Measurements from ENCODE around the gene SPIRE2.
A peak's percentile ranks its signal among the peaks of the same experiment; 100 is the strongest.
"Not testable (repeated sequence)": the region's sequence is repeated elsewhere in the genome, so short reads cannot be mapped to it uniquely, and the experiment has no call there.

SPIRE2 gene

DNA sequence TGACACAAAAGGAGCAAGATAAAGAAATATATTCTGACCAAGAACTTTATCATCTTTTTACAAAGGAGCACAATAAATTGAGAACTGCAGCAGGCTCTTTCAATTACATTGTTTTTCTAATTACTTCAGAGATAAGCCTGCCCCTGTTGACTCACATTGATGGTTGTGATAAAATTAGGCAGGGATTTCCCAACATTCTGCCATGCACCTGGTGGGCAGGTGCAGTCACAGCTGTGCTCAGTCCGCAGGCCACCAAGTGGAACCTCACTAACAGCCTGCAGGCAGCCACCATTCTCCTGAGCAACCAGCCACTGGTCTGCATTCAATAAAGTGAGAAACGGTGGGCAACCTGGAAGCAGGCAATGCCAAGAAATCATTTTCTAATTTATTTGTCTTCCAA, 17.0 kb upstream of the SPIRE2 start:
- no peak for DNase-seq (ENCODE audit: low spot score)

DNA sequence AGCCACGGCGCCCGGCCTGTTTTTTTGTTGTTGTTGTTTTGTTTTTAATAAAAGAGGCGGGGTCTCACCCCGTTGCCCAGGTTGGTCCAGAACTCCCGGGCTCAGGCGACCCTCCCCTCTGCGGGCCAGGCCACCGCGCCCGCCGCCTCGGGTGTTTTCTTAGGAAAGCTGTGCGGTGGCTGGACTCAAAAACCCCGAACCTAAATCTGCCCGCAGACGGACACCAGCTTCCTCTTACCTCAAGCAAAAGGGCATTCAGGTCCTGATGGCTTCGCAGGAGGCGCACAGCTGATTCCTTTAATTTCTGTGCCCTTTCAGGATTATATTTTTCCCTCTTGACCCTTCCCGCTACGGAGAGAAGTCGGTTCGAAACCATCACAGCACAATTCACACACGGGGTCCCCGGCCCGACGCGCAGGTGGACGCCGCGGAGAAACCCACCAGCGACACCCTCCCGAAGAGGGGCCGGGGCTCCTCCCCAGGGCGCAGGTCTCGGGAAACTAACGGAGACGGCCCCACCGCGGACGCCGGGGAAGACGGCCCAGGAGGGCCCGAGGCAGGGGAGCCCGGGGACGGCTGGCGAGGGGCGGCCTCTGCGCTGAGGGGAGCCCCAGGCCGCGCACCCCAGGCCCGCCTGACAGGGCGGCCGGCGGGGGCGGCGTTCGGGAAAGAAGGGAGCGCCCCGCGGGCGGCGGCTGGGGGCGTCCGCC, 12.5 kb upstream of the SPIRE2 start:
- DNase-seq (ENCODE audit: low spot score) = no peak

DNA sequence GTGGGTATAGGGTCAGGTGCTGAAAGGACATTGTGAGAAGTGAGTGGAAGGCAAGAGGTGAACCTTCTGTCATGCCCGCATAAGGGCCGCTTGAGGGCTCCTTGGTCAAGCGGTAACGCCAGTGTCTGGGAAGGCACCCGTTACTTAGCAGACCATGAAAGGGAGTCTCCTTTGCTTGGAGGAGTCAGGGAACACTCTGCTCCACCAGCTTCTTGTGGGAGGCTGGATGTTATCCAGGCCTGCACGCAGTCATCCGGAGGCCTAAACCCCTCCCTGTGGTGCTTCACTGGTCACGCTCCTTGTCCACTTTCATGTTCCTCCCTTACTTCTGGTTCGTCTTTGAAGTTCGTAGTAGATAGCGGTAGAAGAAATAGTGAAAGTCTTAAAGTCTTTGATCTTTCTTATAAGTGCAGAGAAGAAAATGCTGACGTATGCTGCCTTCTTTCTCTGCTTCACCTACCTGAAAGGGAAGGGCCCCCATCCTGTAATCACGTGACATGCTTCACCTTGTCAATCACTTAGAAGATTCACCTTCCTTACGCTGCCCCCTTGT, 9.3 kb upstream of the SPIRE2 start:
- DNase-seq (ENCODE audit: low spot score) = not testable (repeated sequence)

DNA sequence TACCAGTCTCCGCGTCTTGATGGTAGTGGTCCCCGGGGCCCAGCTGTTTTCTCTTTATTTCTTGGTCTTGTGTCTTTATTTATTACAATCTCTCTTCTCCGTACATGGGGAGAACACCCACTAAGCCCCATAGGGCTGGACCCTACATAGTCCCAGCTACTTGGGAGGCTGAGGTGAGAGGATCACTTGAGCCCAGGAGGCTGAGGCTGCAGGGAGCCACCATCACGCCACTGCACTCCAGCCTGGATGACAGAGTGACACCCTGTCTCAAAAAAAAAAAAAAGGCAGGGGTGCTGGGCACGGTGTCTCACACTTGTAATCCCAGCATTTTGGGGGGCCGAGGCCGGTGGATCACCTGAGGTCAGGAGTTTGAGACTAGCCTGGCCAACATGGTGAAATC, 8.8 kb upstream of the SPIRE2 start:
- not testable (repeated sequence) for DNase-seq (ENCODE audit: low spot score)

DNA sequence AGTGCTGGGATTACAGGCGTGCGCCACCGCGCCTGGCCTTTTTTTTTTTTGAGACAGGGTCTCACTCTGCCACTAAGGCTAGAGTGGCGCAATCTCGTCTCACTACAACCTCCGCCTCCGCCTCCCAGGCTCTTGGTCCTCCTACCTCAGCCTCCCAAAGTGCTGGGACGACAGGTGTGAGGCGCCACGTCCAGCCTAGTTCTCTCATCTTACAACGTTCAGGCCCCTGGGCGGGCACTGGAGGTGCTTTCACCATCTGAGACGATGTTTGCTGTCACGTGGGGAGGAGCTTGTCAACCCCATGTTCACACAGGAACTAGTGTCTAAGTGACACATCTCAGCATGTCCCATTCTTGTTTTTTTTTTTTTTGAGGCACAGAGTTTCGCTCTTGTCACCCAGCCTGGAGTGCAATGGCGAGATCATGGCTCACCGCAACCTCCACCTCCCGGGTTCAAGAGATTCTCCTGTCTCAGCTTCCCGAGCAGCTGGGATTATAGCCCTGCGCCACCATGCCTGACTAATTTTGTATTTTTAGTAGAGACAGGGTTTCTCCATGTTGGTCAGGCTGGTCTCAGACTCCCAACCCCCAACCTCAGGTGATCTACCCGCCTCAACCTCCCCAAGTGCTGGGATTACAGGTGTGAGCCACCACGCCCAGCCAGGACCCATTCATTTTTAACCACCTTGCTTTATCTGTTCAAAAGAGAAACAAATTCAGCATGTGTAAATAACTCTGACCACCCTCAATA, 6.7 kb upstream of the SPIRE2 start:
- no peak for DNase-seq (ENCODE audit: low spot score)

DNA sequence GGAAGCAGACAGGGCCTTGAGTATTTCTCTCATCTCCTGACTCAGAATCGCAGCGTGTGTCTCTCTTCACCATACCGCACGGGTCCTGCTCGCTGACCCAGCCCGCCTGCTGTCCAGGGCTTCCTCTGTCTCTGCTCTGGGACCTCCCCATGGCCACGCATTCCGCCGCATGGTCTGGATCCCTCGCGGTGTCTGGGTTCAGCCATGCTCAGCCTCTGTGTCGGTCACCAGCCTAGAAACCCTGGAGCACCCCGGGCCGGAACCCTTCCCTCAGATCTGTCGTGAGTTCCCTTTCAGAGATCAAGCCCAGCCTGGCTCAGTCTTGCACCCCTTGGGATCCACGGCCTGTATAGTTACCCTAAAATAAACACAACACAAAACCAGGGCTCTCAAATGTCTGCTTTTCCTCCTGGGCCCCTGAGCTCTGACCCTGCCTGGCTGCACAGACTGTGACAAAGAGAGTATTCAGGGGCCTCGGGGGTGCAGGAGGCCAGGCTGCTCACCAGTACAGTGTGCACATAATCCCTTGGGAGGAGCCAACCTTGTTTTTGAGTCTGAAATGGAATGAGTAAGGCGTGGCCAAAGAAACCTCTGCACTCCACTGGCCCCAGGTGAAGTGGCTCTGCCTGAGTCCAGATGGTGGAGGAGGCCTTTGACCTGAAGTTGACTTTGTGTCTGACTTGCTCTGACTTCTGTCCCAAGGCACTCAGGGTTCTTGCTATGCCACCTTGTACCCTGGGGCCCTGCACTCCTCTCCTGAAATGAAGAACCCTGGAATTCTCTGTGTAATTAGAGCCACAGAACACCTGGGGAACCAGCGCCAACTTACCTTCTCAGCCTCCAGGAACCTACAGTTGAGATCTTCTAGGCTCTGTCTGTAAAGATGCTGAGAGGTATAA, 5.8 kb upstream of the SPIRE2 start:
- no peak for DNase-seq (ENCODE audit: low spot score)

DNA sequence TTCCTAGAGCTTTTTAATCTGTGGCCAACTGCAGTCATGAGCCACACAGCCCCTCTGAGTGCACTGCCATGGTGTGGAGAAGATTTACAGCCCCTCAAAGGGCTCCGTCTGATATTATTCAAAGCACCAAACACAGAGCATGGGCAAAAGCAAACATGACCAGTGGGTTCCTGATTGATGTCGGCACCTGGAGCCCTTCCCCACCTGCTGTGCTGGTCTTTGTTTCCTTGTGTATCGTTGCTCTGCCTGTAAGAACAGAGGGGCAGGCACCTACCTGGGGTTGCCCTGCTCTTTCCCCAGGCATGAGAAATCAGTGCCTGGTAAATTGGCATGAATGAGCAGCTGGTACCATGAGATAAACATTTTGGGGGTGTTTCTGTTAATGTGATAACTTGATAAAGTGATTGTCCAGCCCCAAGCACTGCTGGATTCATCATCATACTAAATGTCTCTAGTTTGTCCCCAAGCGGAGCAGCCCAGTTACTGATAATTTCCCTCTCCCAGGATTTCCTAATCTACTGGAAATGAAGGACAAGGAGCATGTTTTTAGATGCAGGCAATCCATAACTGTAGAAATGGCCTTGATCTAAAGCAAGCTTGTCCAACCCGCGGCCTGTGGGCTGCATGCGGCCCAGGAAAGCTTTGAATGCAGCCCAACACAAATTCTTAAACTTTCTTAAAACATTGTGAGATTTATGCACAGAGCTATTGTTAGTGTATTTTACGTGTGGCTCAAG, 5.0 kb upstream of the SPIRE2 start:
- no peak for DNase-seq (ENCODE audit: low spot score)

DNA sequence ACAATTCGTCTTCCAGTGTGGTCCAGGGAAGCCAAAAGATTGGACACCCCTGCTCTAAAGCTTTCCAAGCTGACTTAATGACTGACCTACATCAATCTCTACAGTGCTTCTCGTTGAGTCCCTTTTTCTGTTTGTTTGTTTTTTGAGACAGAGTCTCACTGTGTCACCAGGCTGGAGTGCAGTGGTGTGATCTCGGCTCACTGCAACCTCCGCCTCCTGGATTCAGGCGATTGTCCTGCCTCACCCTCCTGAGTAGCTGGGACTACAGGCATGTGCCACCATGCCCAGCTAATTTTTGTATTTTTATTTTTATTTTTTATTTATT, 4.5 kb upstream of the SPIRE2 start:
- not testable (repeated sequence) for DNase-seq (ENCODE audit: low spot score)

DNA sequence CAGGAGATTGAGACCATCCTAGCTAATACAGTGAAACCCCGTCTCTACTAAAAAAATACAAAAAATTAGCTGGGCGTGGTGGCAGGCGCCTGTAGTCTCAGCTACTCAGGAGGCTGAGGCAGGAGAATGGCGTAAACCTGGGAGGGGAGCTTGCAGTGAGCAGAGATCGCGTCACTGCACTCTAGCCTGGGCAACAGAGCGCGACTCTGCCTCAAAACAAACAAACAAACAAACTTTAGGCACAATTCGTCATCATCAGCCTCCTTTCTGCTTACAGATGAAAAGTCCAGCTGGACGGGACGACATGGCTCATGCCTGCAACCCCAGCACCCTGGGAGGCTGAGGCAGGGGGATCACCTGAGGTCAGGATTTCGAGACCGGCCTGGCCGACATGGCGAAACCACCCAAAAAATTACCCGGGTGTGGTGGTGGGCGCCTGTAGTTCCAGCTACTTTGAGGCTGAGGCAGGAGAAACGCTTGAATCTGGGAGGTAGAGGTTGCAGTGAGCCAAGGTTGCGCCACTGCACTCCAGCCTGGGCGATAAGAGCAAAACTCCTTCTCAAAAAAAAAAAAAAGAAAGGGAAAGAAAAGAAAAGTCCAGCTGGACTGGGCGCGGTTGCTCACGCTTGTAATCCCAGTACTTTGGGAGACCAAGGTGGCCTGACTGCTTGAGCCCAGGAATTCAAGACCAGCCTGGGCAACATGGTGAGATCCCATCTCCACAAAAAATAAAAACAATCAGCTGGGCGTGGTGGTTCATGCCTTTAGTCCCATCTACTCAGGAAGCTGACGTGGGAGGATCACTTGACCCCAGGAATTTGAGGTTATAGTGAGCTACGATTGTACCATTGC, 1.5 kb upstream of the SPIRE2 start:
- no peak for DNase-seq (ENCODE audit: low spot score)

DNA sequence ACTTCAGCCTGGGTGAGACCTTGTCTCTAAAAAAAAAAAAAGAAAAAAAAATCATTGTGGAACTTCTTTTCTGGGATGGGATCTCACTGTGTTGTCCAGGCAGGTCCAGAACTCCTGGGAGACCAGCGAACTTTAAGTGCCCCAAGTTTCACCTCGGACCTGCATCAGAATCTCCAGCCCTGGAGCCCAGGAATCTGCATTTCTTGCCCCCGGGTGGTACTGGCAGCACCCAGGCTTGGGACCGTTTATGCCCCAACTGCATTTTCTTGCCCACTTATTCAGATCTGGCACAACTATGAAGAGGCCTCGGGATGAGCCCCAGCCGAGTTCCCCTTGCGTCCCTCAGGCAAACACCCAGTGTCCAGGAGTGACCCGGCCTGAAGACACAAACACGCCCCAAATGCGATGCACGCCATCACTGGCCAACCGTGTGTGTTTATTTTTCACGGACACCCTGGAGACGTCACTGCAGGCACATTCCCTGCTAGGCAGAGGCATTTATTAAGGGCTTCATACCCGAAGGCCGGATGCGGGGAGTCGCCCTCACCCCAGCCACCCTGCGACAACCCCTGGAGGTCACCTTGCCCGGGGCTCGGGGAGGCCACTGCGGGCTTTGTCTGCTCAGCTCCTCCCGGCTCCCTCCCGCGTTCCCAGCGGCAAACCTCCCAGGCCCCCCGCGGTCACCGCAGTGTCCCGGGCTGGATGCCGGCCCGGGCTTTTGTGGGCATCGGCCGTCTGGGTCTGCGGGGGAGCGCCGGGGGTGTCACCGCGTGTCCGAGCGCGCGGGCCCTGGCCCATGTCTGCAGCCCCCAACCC, 684 bp upstream of the SPIRE2 start:
- peak; percentile 43 for DNase-seq (ENCODE audit: low spot score)

DNA sequence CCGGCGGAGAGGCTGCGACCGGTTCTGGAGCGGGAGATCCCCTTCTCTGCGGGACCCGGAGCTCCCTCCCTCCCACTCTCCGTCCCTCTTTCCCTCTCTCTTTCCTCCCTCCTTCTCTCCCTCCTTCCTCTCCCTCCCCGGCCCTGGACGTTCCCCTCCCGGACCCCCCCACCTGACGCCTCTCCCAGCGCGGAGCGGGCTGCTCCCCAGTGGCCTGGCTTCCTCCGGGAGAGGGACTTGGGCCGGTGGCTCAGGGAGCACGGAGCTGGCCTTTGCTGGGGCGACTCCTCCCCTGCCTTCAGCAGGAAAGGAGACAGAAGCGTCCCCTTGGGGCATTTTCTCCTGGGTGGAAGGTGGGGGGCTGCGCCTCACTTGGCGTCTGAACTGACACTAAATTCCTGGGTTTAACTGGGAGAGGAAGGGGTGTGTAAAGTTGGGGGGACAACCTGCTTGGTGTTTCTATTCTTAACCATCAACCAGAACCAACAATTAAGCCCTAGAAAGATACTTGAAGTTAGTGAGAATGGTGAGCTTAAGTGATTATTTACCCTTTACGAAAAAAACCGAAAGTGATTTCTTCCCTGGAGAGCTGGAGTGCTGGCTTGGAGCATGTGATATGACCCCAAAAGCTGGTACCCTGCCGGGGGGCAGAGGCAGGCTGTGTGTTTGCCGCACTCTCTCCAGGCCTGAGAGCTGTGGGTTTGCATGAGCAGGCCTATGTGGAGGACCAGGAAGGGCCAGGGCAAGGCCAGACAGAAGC, 775 bp downstream of the SPIRE2 start:
- DNase-seq (ENCODE audit: low spot score) = no peak

DNA sequence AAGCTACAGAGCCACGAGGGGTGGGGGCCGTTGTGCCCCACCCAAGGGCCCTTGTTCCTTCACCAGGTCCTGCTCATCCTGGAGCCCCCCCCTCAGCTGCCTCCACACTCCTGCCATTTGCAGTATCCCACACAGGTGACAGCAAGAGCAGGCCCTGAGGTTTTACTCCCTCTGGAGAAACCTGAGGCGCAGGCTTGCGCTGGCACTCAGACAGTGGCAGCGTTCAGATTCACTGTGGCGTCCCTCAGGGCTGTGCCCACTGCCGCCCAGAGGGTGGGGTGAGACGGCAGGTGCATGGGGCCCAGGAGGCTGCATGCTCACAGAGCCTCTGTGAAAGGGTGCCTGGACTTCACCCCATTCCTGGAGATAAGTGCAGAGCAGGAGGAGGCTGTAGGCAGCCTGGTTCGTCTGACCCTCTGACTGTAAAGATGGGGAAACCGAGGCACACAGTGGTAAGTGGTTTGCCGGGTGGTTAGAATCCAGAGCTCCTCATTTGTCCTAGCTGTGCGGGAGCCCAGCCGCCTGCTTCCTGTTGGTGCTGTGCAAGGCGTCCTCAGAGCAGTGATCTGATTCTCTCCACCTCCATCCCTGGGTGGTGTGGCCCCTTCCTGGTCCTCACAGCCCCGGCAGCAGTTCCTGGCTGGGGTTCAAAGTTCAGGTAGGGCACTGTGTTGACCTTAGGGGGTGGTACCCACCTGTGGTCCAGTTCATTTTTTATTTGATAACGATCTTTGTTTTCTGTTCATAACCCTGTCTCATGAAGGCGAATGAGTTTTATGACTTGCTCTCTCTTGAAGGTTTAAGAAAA, 1.6 kb downstream of the SPIRE2 start:
- no peak for DNase-seq (ENCODE audit: low spot score)

DNA sequence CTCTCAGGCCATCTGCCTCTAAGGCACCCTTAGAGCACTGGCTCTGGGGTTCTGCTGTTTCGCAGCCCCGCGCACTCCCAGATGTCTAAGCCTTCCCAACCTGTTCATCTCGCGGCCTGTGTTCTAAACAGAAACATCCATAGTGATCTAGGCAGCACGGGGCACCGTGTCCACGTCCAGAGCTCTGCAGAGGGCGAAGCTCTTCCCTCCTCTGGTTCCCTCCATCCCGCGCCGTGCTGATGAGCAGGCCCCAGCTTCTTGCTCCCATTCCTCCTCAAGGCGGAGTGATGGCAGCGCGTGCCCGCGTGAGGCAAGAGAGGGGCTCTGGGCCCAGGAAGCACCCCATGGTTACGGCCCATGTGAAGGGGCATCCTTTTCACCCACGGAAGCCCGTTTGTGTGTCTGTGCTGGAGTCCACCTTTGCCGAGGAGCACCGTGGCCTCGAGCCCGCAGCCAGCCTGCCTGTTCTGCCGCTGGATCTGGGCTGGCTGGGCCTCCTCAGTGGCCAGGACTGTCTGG, 3.6 kb downstream of the SPIRE2 start:
- DNase-seq (ENCODE audit: low spot score) = no peak

DNA sequence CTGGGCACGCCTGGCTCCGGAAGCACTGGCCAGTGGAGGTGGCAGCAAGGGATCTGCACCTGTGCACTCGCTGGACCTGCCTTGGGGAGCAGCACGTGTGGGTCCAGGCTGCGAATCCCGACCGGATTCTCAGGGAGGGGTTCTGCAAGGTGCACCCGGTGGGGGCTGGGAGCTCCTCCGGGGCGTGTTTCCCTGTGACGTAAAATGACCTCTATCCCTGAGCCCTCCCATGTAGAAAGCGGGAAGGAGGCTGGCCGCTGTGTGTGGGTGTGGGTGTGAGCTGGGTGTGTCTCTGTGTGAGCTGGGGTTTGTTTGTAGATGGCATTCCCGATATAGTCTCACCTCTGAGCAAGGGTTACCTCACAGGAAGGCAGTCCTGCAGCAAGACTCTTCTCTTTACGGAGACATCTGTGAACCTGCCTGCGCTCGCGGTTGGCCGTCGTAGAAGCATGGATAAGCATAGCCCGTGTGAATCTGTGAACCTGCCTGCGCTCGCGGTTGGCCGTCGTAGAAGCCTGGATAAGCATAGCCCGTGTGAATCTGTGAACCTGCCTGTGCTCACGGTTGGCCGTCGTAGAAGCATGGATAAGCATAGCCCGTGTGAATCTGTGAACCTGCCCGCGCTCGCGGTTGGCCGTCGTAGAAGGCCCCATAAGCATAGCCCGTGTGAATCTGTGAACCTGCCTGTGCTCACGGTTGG, 5.5 kb downstream of the SPIRE2 start:
- not testable (repeated sequence) for DNase-seq (ENCODE audit: low spot score)

DNA sequence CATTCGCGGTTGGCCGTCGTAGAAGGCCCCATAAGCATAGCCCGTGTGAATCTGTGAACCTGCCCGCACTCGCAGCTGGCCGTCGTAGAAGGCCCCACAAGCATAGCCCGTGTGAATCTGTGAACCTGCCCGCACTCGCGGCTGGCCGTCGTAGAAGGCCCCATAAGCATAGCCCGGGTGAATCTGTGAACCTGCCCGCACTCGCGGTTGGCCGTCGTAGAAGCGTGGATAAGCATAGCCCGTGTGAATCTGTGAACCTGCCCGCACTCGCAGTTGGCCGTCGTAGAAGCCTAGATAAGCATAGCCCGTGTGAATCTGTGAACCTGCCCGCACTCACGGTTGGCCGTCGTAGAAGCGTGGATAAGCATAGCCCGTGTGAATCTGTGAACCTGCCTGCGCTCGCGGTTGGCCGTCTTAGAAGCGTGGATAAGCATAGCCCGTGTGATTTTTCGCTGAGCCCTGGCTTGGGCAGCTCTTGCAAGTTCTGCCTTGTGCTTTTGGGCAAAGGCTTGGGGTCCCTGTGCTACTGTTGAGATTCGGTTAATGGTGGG, 6.6 kb downstream of the SPIRE2 start:
- not testable (repeated sequence) for DNase-seq (ENCODE audit: low spot score)

DNA sequence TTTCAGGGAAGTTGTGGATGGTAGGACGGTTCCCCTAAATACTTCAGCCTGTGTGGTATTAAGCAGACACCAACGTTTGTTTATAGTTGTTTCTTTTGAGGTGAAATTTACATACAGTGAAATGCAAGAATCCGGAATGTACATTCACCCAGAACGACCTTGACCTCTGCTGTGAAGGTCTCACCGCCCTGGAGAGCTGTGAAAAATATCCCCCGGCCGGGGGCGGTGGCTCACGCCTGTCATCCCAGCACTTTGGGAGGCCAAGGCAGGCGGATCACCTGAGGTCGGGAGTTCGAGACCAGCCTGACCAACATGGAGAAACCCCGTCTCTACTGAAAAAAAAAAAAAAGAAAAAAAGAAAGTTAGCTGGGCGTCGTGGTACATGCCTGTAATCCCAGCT, 8.2 kb downstream of the SPIRE2 start:
- not testable (repeated sequence) for DNase-seq (ENCODE audit: low spot score)

DNA sequence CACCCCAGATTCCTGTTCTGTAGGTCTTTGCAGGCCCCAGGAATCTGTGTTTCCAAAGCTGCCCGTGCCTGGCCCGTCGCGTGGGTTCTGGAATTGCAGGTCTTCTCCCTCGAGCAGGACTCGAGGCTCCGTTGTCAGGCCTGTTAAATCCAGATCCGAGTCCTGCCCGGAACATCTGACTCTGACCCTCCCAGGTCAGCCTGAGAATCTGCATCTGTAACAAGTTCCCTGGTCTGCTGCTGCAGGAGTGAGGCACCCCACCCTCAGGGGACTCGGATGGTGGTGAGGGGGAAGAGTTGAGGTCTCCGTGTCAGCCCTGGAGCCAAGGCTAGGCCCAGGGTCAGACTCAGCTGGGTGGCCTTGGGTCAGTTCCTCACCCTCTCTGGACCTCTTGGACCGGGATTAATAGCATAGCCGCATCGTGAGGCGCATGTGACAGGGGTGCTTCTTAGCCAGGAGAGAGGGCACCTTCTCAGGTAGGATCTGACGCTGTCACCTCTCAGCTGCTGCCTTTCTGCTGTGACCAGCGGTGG, 8.8 kb downstream of the SPIRE2 start:
- DNase-seq (ENCODE audit: low spot score) = no peak

Measured in Ammon's horn (tissue), 1 donor.